Common myeloid progenitor, CD34-positive (primary cell): ENCODE measurements around the gene CSNK1G1.

ENCODE experiments used
- CTCF ChIA-PET: fragments of 350-600 bp; sonication (Branson Sonifier 250); formaldehyde crosslinking; loops from one replicate; lab custom pipeline; 2021; ENCODE audit warnings: antibody characterized with exemption; lab: Charles Lee
- POLR2A ChIA-PET: fragments of 350-600 bp; sonication (Branson Sonifier 250); formaldehyde crosslinking; loops from one replicate; lab custom pipeline; 2021; ENCODE audit warnings: antibody characterized with exemption; lab: Charles Lee
- DNase-seq, 3 donors: peaks; one replicate each; pipeline versions ENCODE4 v3.0.0 to v3.0.0-alpha.2; 2013
- H3K27ac ChIP-seq, 2 experiments: 1 replicate in 1 of 2; 2 replicates in 1 of 2; pipeline ENCODE4 v1.7.0; 2013; ENCODE audit warnings: inconsistent platforms in 2 of 2, low read length in 2 of 2, mild to moderate bottlenecking in 2 of 2, low read depth in 1 of 2, moderate library complexity in 1 of 2; ENCODE audit not compliant: severe bottlenecking in 2 of 2, insufficient read depth in 1 of 2, poor library complexity in 1 of 2
- H3K27me3 ChIP-seq, 5 experiments: replicated peaks in 2 of 5; 1 replicate in 3 of 5; 2 replicates in 2 of 5; pipeline versions ENCODE4 v1.6.1 to v1.7.0; 2013; ENCODE audit warnings: low read length in 4 of 5, mild to moderate bottlenecking in 2 of 5, moderate library complexity in 2 of 5, inconsistent platforms in 1 of 5; ENCODE audit not compliant: insufficient read depth in 5 of 5, control insufficient read depth in 4 of 5
- H3K36me3 ChIP-seq, 4 experiments: 1 replicate in 2 of 4; 2 replicates in 2 of 4; pipeline versions ENCODE4 v1.6.1 to v1.7.0; 2013; ENCODE audit warnings: low read length in 3 of 4, control low read depth in 1 of 4, mild to moderate bottlenecking in 1 of 4; ENCODE audit not compliant: control insufficient read depth in 4 of 4, insufficient read depth in 4 of 4
- H3K4me1 ChIP-seq, 4 experiments: 1 replicate in 3 of 4; 2 replicates in 1 of 4; pipeline versions ENCODE4 v1.6.1 to v1.7.1; 2013; ENCODE audit warnings: low read length in 3 of 4, mild to moderate bottlenecking in 3 of 4, control low read depth in 1 of 4, inconsistent platforms in 1 of 4, moderate library complexity in 1 of 4; ENCODE audit not compliant: control insufficient read depth in 4 of 4, insufficient read depth in 4 of 4; ENCODE audit errors: control extremely low read depth in 1 of 4
- H3K4me3 ChIP-seq, 7 experiments: 1 replicate in 4 of 7; 2 replicates in 3 of 7; pipeline versions ENCODE4 v1.5.1 to v1.7.0; 2013; ENCODE audit warnings: mild to moderate bottlenecking in 7 of 7, low read length in 6 of 7, moderate library complexity in 6 of 7, inconsistent platforms in 2 of 7, low read depth in 2 of 7, control low read depth in 1 of 7; ENCODE audit not compliant: insufficient read depth in 4 of 7, control insufficient read depth in 1 of 7; ENCODE audit errors: extremely low read depth in 1 of 7
- H3K9me3 ChIP-seq, 5 experiments: 1 replicate in 4 of 5; 2 replicates in 1 of 5; pipeline versions ENCODE4 v1.6.1 to v1.7.1; 2013; ENCODE audit warnings: low read length in 4 of 5, mild to moderate bottlenecking in 2 of 5, inconsistent platforms in 1 of 5, low read depth in 1 of 5, moderate library complexity in 1 of 5; ENCODE audit not compliant: control insufficient read depth in 4 of 5, insufficient read depth in 2 of 5; ENCODE audit errors: control extremely low read depth in 1 of 5
- WGBS: methylation state at CpG from one replicate; pipeline ENCODE4 v1.1.5; 2013; ENCODE audit not compliant: insufficient coverage; 5-methylcytosine and 5-hydroxymethylcytosine counted together

The CSNK1G1 gene

GRCh38 chr15:64148581-64148980 lies 207.4 kb downstream of the CSNK1G1 start:
- WGBS, result 90% methylated on average over 2 of the region's 3 CpGs
- ChIA-PET CTCF (no interaction called here), POLR2A (no interaction called here)
- H3K27ac ChIP-seq, result no peak overlapping the region
- H3K9me3 ChIP-seq, result no peaks in the 10 kb centered on the region
- DNase-seq, result no peak
- peaks cover 0 to 29% (median 9%) of the 10 kb centered on the region in 5 experiments for H3K27me3 ChIP-seq
- H3K4me3 ChIP-seq, result no peak overlapping the region
- H3K36me3 ChIP-seq, result peaks cover 2 to 21% (median 6%) of the 10 kb centered on the region in 4 experiments
- H3K4me1 ChIP-seq, result peaks cover 0 to 37% (median 22%) of the 10 kb centered on the region in 4 experiments

GRCh38 chr15:64148168-64148567 lies 207.8 kb downstream of the CSNK1G1 start:
- POLR2A ChIA-PET, result no interaction called here
- no peak for DNase-seq
- CTCF ChIA-PET, result interaction anchor here (0.7 to 0.8 kb wide), 2 partner anchors 22 to 23 kb away, joined by 3 read pairs; no protein-coding TSS in a partner anchor
- Histone ChIP-seq H3K27me3 (peaks cover 0 to 27% (median 9%) of the 10 kb centered on the region in 5 experiments), H3K4me1 (peaks cover 0 to 34% (median 20%) of the 10 kb centered on the region in 4 experiments), H3K36me3 (peaks cover 6 to 25% (median 10%) of the 10 kb centered on the region in 4 experiments), H3K9me3 (no peaks in the 10 kb centered on the region), H3K4me3 (no peak overlapping the region), H3K27ac (no peak overlapping the region)
- WGBS, result 97% methylated on average over 5 of the region's 7 CpGs

- Histone ChIP-seq H3K9me3 (no peaks in the 10 kb centered on the region), H3K36me3 (peaks cover 11 to 33% (median 18%) of the 10 kb centered on the region in 4 experiments), H3K4me1 (peaks cover 0 to 23% (median 13%) of the 10 kb centered on the region in 4 experiments), H3K4me3 (no peak overlapping the region), H3K27me3 (peaks cover 0 to 16% (median 4%) of the 10 kb centered on the region in 5 experiments), H3K27ac (no peak overlapping the region)
- CTCF ChIA-PET, result interaction anchor here (0.7 to 0.8 kb wide), 2 partner anchors 21 to 22 kb away, joined by 3 read pairs; no protein-coding TSS in a partner anchor
- 94% methylated on average over 24 of the region's 26 CpGs for WGBS
- POLR2A ChIA-PET, result no interaction called here
- DNase-seq, result no peak
Observed at GRCh38 chr15:64146885-64147681, 208.9 kb downstream of the CSNK1G1 start.

- 100% methylated on average over 1 of the region's 3 CpGs for WGBS
- no peak overlapping the region for H3K27ac ChIP-seq
- no peak overlapping the region for H3K4me3 ChIP-seq
- DNase-seq, result no peak
- no peaks in the 10 kb centered on the region for H3K9me3 ChIP-seq
- POLR2A ChIA-PET, result no interaction called here
- H3K27me3 ChIP-seq, result peaks cover 0 to 10% (median 2%) of the 10 kb centered on the region in 5 experiments
- CTCF ChIA-PET, result no interaction called here
- H3K4me1 ChIP-seq, result peaks cover 0 to 17% (median 7%) of the 10 kb centered on the region in 4 experiments
- H3K36me3 ChIP-seq, result peaks cover 11 to 37% (median 19%) of the 10 kb centered on the region in 4 experiments
Observed at GRCh38 chr15:64146520-64146884, 209.5 kb downstream of the CSNK1G1 start.

GRCh38 chr15:64146041-64146440 lies 209.9 kb downstream of the CSNK1G1 start:
- H3K4me3 ChIP-seq, result no peak overlapping the region
- WGBS, result 98% methylated on average over 6 of the region's 6 CpGs
- ChIA-PET POLR2A (no interaction called here), CTCF (interaction anchor here (1.4 kb wide), 1 partner anchor 12 kb away, joined by 3 read pairs; no protein-coding TSS in a partner anchor)
- no peaks in the 10 kb centered on the region for H3K9me3 ChIP-seq
- no peak for DNase-seq
- no peak overlapping the region for H3K27ac ChIP-seq
- peaks cover 0 to 14% (median 6%) of the 10 kb centered on the region in 4 experiments for H3K4me1 ChIP-seq
- H3K27me3 ChIP-seq, result peaks cover 0 to 7% (median 2%) of the 10 kb centered on the region in 5 experiments
- H3K36me3 ChIP-seq, result peaks cover 11 to 42% (median 22%) of the 10 kb centered on the region in 4 experiments

GRCh38 chr15:64144565-64145281 lies 211.2 kb downstream of the CSNK1G1 start:
- POLR2A ChIA-PET, result interaction anchor here (0.5 kb wide), 1 partner anchor 1018 kb away, joined by 3 read pairs; no protein-coding TSS in a partner anchor
- Histone ChIP-seq H3K4me1 (peaks cover 0 to 3% (median under 1%) of the 10 kb centered on the region in 4 experiments), H3K36me3 (peaks cover 11 to 43% (median 22%) of the 10 kb centered on the region in 4 experiments), H3K27ac (no peak overlapping the region), H3K27me3 (no peaks in the 10 kb centered on the region), H3K9me3 (no peaks in the 10 kb centered on the region), H3K4me3 (no peak overlapping the region)
- CTCF ChIA-PET, result interaction anchor here (1.1 to 3.3 kb wide), 4 partner anchors 9 to 13 kb away, joined by 3 to 23 read pairs (median 4); no protein-coding TSS in a partner anchor
- 97% methylated on average over 14 of the region's 14 CpGs for whole genome bisulfite sequencing
- no peak for DNase-seq
